ENCODE data around the gene DNAAF8. TPM values are rescaled to one million over a fixed set of nuclear protein-coding genes. Genes with fewer than 3 reads are reported as not detected.

Gene DNAAF8
- total and polyA plus RNA-seq, 2 of the 4 experiments (the other 2 are of a cell fraction), result 0.54 to 1.7 TPM

DNA sequence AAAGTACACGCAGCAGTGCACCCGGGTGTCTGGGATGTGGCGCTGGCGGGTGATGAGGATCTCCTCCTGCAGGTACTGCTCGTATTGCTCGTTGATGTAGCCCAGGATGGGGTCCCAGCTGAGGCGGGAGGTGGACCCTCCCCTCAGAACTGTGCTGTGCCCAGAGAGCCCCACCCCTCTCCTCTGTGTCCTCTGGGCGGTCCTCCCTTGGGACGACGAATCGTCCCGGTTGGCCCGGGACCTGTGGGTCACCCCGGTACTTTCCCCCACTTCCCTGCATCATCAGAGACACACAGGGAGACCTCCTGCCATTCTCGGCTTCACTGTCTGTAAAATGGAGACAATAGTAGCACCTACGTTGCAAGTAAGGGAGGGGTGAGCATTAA lies 49.6 kb downstream of the DNAAF8 start:
- no peak overlapping the region for H4K8ac ChIP-seq (ENCODE audit: low read depth in 2 of 2, low read length in 2 of 2)
- H3K4me1 ChIP-seq (ENCODE audit: control insufficient read depth, insufficient read depth, low read length), result no peaks in the 10 kb centered on the region
- H4K20me1 ChIP-seq (ENCODE audit: insufficient read depth, low read length), result no peaks in the 10 kb centered on the region
- H2BK20ac ChIP-seq (ENCODE audit: low read depth, low read length), result no peak overlapping the region
- CTCF ChIA-PET, result no interaction called here
- H3K14ac ChIP-seq (replicated peaks; ENCODE audit: low read depth, low read length), result no peak overlapping the region
- peak overlapping the region; percentile 14 for H2AFZ ChIP-seq (replicated peaks; ENCODE audit: low read length, poor library complexity)
- intact Hi-C loops (cut with micrococcal nuclease) (no loop called here), in situ Hi-C loops (cut with MboI; ENCODE audit: low sequenced_read_pairs) (no loop called here), dilution Hi-C loops (cut with HindIII; ENCODE audit: low sequenced_read_pairs, unreplicated experiment) (no loop called here)
- H2BK15ac ChIP-seq (ENCODE audit: low read depth, low read length), result no peak overlapping the region
- H3K27ac ChIP-seq (ENCODE audit: insufficient read depth, low read length), result no peak overlapping the region
- 60% methylated on average over 1 of the region's 16 CpGs; no CpG with 5 or more reads in 1 of the 2 experiments for WGBS, 2 experiments (ENCODE audit: extremely low coverage in 2 of 2, insufficient read length in 1 of 2)
- no peak overlapping the region for H2BK120ac ChIP-seq (ENCODE audit: low read depth, low read length)
- H3K4me2 ChIP-seq (ENCODE audit: low read depth, low read length), result no peak overlapping the region
- no peak overlapping the region for H4K91ac ChIP-seq (ENCODE audit: insufficient read depth, low read depth, low read length)
- H3K9me1 ChIP-seq (ENCODE audit: insufficient read depth, low read length), result no peaks in the 10 kb centered on the region
- H3K4ac ChIP-seq (ENCODE audit: low read depth, low read length), result no peak overlapping the region
- H3K9ac ChIP-seq (ENCODE audit: low read depth, low read length), result no peak overlapping the region
- no TSS peak for BruUV-seq (replicated peaks)
- no peak overlapping the region for H4K5ac ChIP-seq (ENCODE audit: low read depth, low read length)
- no peak overlapping the region for H3K56ac ChIP-seq (ENCODE audit: extremely low read depth, insufficient read depth, low read length)
- POLR2A ChIA-PET (ENCODE audit: unreplicated experiment), result no interaction called here
- no peaks in the 10 kb centered on the region; the same call in 1 of the 2 replicates for H3K27me3 ChIP-seq (ENCODE audit: control insufficient read depth, insufficient read depth, low read length)
- H2AK5ac ChIP-seq (ENCODE audit: low read depth, low read length), result no peak overlapping the region
- ATAC-seq (ENCODE audit: low read depth), result no peak
- no peak overlapping the region for H2AK9ac ChIP-seq (replicated peaks; ENCODE audit: low read depth, low read length, poor library complexity)
- no peak overlapping the region for H3K23ac ChIP-seq (ENCODE audit: low read depth, low read length)
- DNase-seq, result no peak
- no peak overlapping the region for H3K18ac ChIP-seq (ENCODE audit: low read depth, low read length)
- no peak overlapping the region for H2BK5ac ChIP-seq (ENCODE audit: low read depth, low read length, poor library complexity, severe bottlenecking)
- no peaks in the 10 kb centered on the region for H3K9me3 ChIP-seq (ENCODE audit: control insufficient read depth, insufficient read depth, low read length)
- H3K4me3 ChIP-seq (ENCODE audit: insufficient read depth, low read depth, low read length), result no peak overlapping the region
- no peaks in the 10 kb centered on the region for H3K36me3 ChIP-seq (ENCODE audit: control insufficient read depth, insufficient read depth, low read length)
- H3K79me1 ChIP-seq (ENCODE audit: low read depth in 1 of 2, low read length in 2 of 2), result no peaks in the 10 kb centered on the region
- TF ChIP-seq MAZ (IDR thresholded peaks at IDR 0.05; ENCODE audit: borderline replicate concordance, low read depth, low read length) (no peak), RCOR1 (IDR thresholded peaks at IDR 0.05; ENCODE audit: insufficient replicate concordance, low read length) (no peak), SMC3 (IDR thresholded peaks at IDR 0.05; ENCODE audit: low read depth, low read length) (no peak), MXI1 (IDR thresholded peaks at IDR 0.05; ENCODE audit: borderline replicate concordance, low read depth, low read length) (no peak), RFX5 (IDR thresholded peaks at IDR 0.05; ENCODE audit: low read depth, low read length) (no peak), MAFK (IDR thresholded peaks at IDR 0.05; ENCODE audit: low read depth, low read length) (no peak), CHD1 (IDR thresholded peaks at IDR 0.05; ENCODE audit: low read depth, low read length) (no peak), RAD21 (IDR thresholded peaks at IDR 0.05; ENCODE audit: low read length) (no peak)
- TF ChIP-seq, protein P1, sequence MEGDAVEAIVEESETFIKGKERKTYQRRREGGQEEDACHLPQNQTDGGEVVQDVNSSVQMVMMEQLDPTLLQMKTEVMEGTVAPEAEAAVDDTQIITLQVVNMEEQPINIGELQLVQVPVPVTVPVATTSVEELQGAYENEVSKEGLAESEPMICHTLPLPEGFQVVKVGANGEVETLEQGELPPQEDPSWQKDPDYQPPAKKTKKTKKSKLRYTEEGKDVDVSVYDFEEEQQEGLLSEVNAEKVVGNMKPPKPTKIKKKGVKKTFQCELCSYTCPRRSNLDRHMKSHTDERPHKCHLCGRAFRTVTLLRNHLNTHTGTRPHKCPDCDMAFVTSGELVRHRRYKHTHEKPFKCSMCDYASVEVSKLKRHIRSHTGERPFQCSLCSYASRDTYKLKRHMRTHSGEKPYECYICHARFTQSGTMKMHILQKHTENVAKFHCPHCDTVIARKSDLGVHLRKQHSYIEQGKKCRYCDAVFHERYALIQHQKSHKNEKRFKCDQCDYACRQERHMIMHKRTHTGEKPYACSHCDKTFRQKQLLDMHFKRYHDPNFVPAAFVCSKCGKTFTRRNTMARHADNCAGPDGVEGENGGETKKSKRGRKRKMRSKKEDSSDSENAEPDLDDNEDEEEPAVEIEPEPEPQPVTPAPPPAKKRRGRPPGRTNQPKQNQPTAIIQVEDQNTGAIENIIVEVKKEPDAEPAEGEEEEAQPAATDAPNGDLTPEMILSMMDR (conservative IDR thresholded peaks at IDR 0.05; ENCODE audit: low read depth, low read length), result no peak

Measured in IMR-90 (cell line).